ENCODE measurements around the gene NENF. TPM values are rescaled to one million over a fixed set of nuclear protein-coding genes. Genes with fewer than 3 reads are reported as not detected.

Gene NENF
- total RNA-seq, 2 donors from 2014 or later = 85.4 to 89.7 TPM

DNA sequence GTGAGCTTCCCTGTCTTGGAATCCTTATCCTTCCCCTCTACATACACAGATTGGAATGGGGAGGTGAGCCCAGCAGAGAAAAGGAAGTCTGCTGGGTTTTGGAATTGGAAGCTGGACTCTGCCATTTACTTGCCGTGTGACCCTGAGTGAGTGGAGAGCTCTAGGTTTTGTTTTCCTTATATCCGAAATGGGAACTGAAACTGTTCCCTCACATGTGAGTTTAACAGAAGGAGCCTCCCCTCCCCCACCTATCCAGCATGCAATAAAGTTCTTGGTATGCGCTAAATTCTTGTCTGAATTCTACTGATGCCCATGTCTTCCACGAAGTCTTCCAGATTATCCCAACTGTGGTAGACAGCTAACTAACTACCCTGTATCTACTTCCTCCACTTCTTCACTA, 58.7 kb downstream of the NENF start:
- Histone ChIP-seq H3K27ac (no peak overlapping the region), H3K9me3 (no peaks in the 10 kb centered on the region), H3K4me3 (no peak overlapping the region), H3K36me3 (replicated peaks in 1 of 2; ENCODE audit: insufficient read depth in 1 of 2, low read depth in 2 of 2) (no peaks in the 10 kb centered on the region), H3K4me1 (peaks cover 18% of the 10 kb centered on the region), H3K27me3 (no peaks in the 10 kb centered on the region)
- TF ChIP-seq, protein P1, sequence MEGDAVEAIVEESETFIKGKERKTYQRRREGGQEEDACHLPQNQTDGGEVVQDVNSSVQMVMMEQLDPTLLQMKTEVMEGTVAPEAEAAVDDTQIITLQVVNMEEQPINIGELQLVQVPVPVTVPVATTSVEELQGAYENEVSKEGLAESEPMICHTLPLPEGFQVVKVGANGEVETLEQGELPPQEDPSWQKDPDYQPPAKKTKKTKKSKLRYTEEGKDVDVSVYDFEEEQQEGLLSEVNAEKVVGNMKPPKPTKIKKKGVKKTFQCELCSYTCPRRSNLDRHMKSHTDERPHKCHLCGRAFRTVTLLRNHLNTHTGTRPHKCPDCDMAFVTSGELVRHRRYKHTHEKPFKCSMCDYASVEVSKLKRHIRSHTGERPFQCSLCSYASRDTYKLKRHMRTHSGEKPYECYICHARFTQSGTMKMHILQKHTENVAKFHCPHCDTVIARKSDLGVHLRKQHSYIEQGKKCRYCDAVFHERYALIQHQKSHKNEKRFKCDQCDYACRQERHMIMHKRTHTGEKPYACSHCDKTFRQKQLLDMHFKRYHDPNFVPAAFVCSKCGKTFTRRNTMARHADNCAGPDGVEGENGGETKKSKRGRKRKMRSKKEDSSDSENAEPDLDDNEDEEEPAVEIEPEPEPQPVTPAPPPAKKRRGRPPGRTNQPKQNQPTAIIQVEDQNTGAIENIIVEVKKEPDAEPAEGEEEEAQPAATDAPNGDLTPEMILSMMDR (IDR thresholded peaks at IDR 0.05) = no peak
- TF ChIP-seq POLR2A (IDR thresholded peaks at IDR 0.05) = no peak
- peak in 1 of 4 donors; percentile 54 for DNase-seq
- WGBS, 2 donors = 72 to 92% methylated on average over 4 of the region's 4 CpGs
- no peak for ATAC-seq
- intact Hi-C loops (cut with DNase I) = no loop called here

Other genes starting within 250 kb of the NENF start
- 10 to 100 TPM; 30.3 to 32.7 TPM for gene PPP2R5A, start 147.5 kb upstream of the NENF start, total RNA-seq
- 1 to 10 TPM in 1 of 2 donors, not detected in 1; 4.2 TPM for gene PACC1, start 18.0 kb upstream of the NENF start, total RNA-seq
- gene ATF3, start 175.8 kb downstream of the NENF start, total RNA-seq = 10 to 100 TPM in 1 of 2 donors, 1 to 10 TPM in 1; 8.6 to 27.0 TPM